Epithelial cell of esophagus (primary cell): ENCODE measurements around the gene CLSTN2.

Source experiments
- DNase-seq: peaks from one replicate; pipeline ENCODE4 v3.0.0; 2010; ENCODE audit warnings: low read depth
- H3K4me3 ChIP-seq: 2 replicates; pipeline ENCODE4 v1.5.1; 2011; ENCODE audit warnings: mild to moderate bottlenecking, low read length, control low read depth
- TF ChIP-seq, protein P1 (sequence below): IDR thresholded peaks from 2 replicates; pipeline ENCODE4 v1.5.1; 2011; ENCODE audit warnings: low read depth, mild to moderate bottlenecking, low read length, control low read depth, inconsistent platforms; ENCODE audit not compliant: insufficient read depth; ENCODE audit errors: missing control alignments

CLSTN2 gene

DNA sequence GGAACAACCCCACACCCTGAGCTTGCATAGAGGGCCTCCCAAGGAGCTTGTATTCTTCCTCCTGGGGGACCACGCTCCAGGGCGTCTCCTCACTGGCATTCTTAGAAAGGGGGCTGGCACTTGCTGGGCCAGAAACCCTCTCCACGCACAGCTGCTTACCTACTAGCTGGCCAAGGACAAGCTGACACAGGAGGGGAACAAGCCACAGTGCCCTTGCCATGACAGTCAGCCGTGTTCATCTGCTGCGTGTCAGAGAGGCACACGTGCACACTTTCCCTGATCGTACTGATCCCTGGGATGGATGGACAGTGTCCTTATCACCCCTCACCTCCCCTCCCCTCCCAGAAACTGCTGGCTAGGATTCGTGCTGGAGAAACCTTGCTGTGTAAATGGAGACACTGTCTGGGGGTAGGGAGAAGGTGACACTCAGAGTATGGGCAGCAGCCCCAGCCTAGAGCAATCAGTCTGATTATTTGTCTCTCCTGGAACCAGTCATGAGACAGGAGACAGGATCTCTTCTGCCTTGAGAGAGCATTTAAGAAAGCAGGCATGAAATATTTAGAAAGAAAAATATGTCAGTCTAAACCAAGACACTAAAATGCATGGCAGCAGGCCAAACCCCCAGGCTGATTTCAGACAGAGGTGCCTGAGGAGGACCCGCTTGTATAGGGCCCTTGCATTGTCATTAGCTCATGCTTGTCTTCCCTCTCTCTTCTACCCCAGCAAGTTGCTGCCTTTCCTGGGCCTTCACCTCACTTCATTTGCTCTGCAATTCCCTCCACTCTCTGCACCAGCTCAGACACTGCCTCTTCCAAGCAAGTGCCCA is 431.1 kb downstream of the CLSTN2 start:
- no peak for DNase-seq
- TF ChIP-seq, protein P1, sequence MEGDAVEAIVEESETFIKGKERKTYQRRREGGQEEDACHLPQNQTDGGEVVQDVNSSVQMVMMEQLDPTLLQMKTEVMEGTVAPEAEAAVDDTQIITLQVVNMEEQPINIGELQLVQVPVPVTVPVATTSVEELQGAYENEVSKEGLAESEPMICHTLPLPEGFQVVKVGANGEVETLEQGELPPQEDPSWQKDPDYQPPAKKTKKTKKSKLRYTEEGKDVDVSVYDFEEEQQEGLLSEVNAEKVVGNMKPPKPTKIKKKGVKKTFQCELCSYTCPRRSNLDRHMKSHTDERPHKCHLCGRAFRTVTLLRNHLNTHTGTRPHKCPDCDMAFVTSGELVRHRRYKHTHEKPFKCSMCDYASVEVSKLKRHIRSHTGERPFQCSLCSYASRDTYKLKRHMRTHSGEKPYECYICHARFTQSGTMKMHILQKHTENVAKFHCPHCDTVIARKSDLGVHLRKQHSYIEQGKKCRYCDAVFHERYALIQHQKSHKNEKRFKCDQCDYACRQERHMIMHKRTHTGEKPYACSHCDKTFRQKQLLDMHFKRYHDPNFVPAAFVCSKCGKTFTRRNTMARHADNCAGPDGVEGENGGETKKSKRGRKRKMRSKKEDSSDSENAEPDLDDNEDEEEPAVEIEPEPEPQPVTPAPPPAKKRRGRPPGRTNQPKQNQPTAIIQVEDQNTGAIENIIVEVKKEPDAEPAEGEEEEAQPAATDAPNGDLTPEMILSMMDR, result no peak
- H3K4me3 ChIP-seq, result no peak overlapping the region

DNA sequence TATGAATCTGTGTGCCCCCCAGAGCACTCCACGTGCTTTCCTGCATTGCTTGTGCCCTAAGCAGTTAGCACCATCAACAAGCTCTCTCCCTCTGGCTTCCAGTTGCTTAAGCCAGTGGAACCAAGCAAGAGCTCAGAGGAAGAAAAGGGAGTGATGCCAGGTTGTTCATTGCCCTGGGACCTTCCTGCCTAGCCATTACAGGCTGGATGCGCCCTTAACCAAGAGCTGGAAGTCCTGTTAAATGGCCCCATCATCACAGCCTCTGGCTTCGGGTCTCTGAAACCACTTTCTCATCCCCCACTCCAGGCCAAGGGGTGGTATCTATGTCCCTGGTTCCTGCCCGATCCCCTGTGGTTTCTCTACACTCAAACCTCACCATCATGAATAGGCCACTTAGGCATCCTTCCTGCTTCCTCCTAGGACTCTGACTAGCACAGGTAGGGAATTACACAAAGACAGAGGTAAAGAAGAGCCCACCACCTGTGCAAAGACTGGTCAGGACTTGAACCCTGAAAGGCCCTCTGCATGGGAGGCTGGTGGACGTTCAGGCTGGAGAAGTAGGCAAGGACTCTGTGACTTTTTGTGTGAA is 433.3 kb downstream of the CLSTN2 start:
- no peak for DNase-seq
- TF ChIP-seq, protein P1, result no peak
- H3K4me3 ChIP-seq, result no peak overlapping the region

- H3K4me3 ChIP-seq, result no peak overlapping the region
- TF ChIP-seq, protein P1, result no peak
- DNase-seq, result peak; percentile 33
These were observed 435.7 kb downstream of the CLSTN2 start for GRCh38 chr3:140370686-140371085.

DNA sequence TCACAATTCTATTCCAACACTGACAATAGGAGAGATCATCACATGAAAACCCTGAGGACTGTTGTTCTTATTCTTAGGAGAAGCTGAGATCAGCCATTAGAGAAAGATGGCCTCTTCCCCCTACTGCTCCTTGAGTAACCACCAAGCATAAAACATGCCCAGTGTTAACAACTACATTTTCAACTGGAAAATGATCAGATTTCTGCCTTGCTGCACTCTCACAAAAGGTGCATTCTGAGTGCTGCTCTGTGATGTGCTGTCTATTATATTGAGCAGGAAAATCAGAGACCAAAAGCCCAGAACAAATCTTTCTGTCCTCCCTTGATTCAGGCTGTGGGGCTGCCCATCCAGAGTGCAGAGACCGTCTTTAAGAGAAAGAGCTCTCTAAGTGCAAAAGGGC is 438.2 kb downstream of the CLSTN2 start:
- no peak overlapping the region for H3K4me3 ChIP-seq
- no peak for DNase-seq
- TF ChIP-seq, protein P1, result no peak

- H3K4me3 ChIP-seq, result no peak overlapping the region
- TF ChIP-seq, protein P1, result no peak
- DNase-seq, result peak; percentile 26
These were observed 440.0 kb downstream of the CLSTN2 start for GRCh38 chr3:140375002-140375401.

GRCh38 chr3:140376136-140376889 is 441.3 kb downstream of the CLSTN2 start:
- no peak for DNase-seq
- H3K4me3 ChIP-seq, result no peak overlapping the region

More at GRCh38 chr3:140376136-140376889, 441.3 kb downstream of the CLSTN2 start:
- TF ChIP-seq, protein P1, result no peak
